HEK293 (cell line): ENCODE results near the gene PPP1R27.

Experiments used
- MYNN ChIP-seq: fragments of 450-650 bp; formaldehyde crosslinking; IDR thresholded peaks from 2 replicates; pipeline ENCODE4 v1.5.1; 2016; ENCODE audit warnings: missing biosample characterization, missing genetic modification characterization, borderline replicate concordance
- ZNF239 ChIP-seq: fragments of 450-650 bp; formaldehyde crosslinking; IDR thresholded peaks from 2 replicates; pipeline ENCODE4 v1.5.1; 2016; ENCODE audit warnings: missing biosample characterization, missing genetic modification characterization

- TF ChIP-seq ZNF239 (tag by site-specific recombination) (0 out of 2 replicates have a peak, but pooled peaks have one; percentile 39), MYNN (no peak)
Observed at GRCh38 chr17:81867991-81868673, 33.3 kb upstream of the PPP1R27 start.
